HL-60 (cell line): ENCODE data around the gene LCOR.
"Not testable (repeated sequence)": the region's sequence is repeated elsewhere in the genome, so short reads cannot be mapped to it uniquely, and the experiment has no call there.

ENCODE experiments used
- DNase-seq, 2 experiments: peaks; one replicate each; pipeline ENCODE4 v3.0.0-alpha.2; 2010 to 2020; ENCODE audit warnings: low read depth in 1 of 2, low spot score in 1 of 2
- H3K27ac ChIP-seq: fragments of 250-450 bp; sonication (Bioruptor Pico); replicated peaks from 2 replicates; pipeline ENCODE4 v1.5.1; 2020; ENCODE audit warnings: mild to moderate bottlenecking, moderate library complexity
- H3K27me3 ChIP-seq: fragments of 250-450 bp; sonication (Bioruptor Pico); 2 replicates; pipeline ENCODE4 v1.5.1; 2021; ENCODE audit warnings: mild to moderate bottlenecking, moderate library complexity; ENCODE audit not compliant: insufficient read depth, poor library complexity, severe bottlenecking
- H3K4me3 ChIP-seq: replicated peaks from 2 replicates; pipeline ENCODE4 v1.5.1; 2011; ENCODE audit warnings: mild to moderate bottlenecking, control low read depth, low read length; ENCODE audit not compliant: insufficient read depth
- CTCF ChIP-seq: IDR thresholded peaks from one replicate; pipeline ENCODE4 v1.5.1; 2011; ENCODE audit warnings: low read length, control low read depth, inconsistent platforms; ENCODE audit not compliant: insufficient read depth
- GABPA ChIP-seq: IDR thresholded peaks from 2 replicates; pipeline ENCODE4 v1.6.1; 2012; ENCODE audit warnings: low read depth
- POLR2AphosphoS5 ChIP-seq: IDR thresholded peaks from 2 replicates; pipeline ENCODE4 v1.6.1; 2012; ENCODE audit warnings: low read depth
- REST ChIP-seq: IDR thresholded peaks from 2 replicates; pipeline ENCODE4 v1.6.1; 2012; ENCODE audit warnings: low read depth; ENCODE audit not compliant: insufficient replicate concordance
- SPI1 ChIP-seq: IDR thresholded peaks from 2 replicates; pipeline ENCODE4 v1.6.1; 2012; ENCODE audit warnings: low read depth, mild to moderate bottlenecking, borderline replicate concordance

Gene LCOR

DNA sequence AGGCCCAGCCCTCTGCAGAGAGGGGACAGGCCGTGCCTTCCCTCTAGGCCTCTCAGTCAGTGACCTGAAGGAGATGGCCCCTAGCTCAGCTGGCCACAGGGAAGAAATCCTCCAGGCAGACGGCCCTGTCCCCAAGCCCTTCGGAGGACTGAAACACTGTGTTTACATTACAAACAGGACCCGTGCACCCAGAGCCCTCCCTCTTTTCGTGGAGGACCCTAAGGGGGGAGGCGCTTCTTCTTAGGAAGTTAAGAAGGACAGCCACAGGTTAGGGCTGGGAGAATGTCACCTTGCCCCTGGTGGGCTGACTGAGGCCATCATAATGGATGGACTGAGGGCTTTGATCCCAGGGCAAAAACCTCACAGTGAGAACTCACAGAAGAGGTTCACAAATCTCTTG, 198.8 kb downstream of the LCOR start:
- peaks cover 9% of the 10 kb centered on the region for H3K27me3 ChIP-seq
- H3K4me3 ChIP-seq: no peak overlapping the region
- no peak for DNase-seq
- no peak overlapping the region for H3K27ac ChIP-seq
- TF ChIP-seq POLR2AphosphoS5: no peak
- no peak for TF ChIP-seq SPI1
- TF ChIP-seq REST: no peak
- no peak for TF ChIP-seq CTCF
- TF ChIP-seq GABPA: no peak

GRCh38 chr10:97031459-97031858, 199.4 kb downstream of the LCOR start:
- Histone ChIP-seq H3K4me3 (no peak overlapping the region), H3K27me3 (peaks cover 10% of the 10 kb centered on the region), H3K27ac (no peak overlapping the region)
- TF ChIP-seq CTCF (no peak), SPI1 (no peak), GABPA (no peak), POLR2AphosphoS5 (no peak), REST (no peak)
- no peak for DNase-seq

GRCh38 chr10:97032624-97033023, 200.5 kb downstream of the LCOR start:
- Histone ChIP-seq H3K27ac (no peak overlapping the region), H3K4me3 (no peak overlapping the region), H3K27me3 (peaks cover 12% of the 10 kb centered on the region)
- TF ChIP-seq REST: no peak
- no peak for TF ChIP-seq POLR2AphosphoS5
- no peak for TF ChIP-seq CTCF
- no peak for TF ChIP-seq SPI1
- TF ChIP-seq GABPA: no peak
- DNase-seq: no peak

- H3K27ac ChIP-seq, DNase-seq, H3K4me3 ChIP-seq: not testable (repeated sequence)
- H3K27me3 ChIP-seq: peaks cover 12% of the 10 kb centered on the region
Measured at GRCh38 chr10:97033841-97034240, 201.7 kb downstream of the LCOR start.
